GM13977 (cell line): ENCODE measurements around the gene DNAH9.

Experiments
- DNase-seq: peaks from one replicate; pipeline ENCODE4 v3.0.0; 2012; ENCODE audit warnings: low spot score
- CTCF ChIP-seq: IDR thresholded peaks from 2 replicates; pipeline ENCODE4 v1.5.1; 2012; ENCODE audit warnings: mild to moderate bottlenecking, control low read depth; ENCODE audit not compliant: insufficient read depth; ENCODE audit errors: extremely low read depth, missing control alignments
- in situ Hi-C: fragments of 300-500 bp; cut with MboI; formaldehyde crosslinking; loops from one replicate; pipeline ENCODE4 v1.12.0; 2022; ENCODE audit warnings: low sequenced_read_pairs, low pct_unique_long_range_greater_than_20kb, mixed read lengths, inconsistent platforms; ENCODE audit not compliant: unreplicated experiment

DNAH9 gene

GRCh38 chr17:11583306-11583992 is 14.8 kb upstream of the DNAH9 start:
- TF ChIP-seq CTCF, result no peak
- in situ Hi-C loops, result no loop called here
- DNase-seq, result no peak

GRCh38 chr17:11589716-11590115 is 8.6 kb upstream of the DNAH9 start:
- in situ Hi-C loops, result no loop called here
- no peak for DNase-seq
- no peak for TF ChIP-seq CTCF

GRCh38 chr17:11601661-11602060 is 3.4 kb downstream of the DNAH9 start:
- DNase-seq, result no peak
- TF ChIP-seq CTCF, result no peak
- in situ Hi-C loops, result no loop called here

- in situ Hi-C loops, result no loop called here
- TF ChIP-seq CTCF, result no peak
- no peak for DNase-seq
Observed at GRCh38 chr17:11608396-11608795, 10.1 kb downstream of the DNAH9 start.

- in situ Hi-C loops, result no loop called here
Observed at GRCh38 chr17:11610999-11611566, 12.8 kb downstream of the DNAH9 start.

GRCh38 chr17:11612956-11613355 is 14.7 kb downstream of the DNAH9 start:
- in situ Hi-C loops, result no loop called here
- TF ChIP-seq CTCF, result no peak
- no peak for DNase-seq

More at GRCh38 chr17:11610999-11611566, 12.8 kb downstream of the DNAH9 start:
- TF ChIP-seq CTCF, result no peak
- no peak for DNase-seq
